Measurements from ENCODE around the gene KRTAP19-2. TPM values are rescaled to one million over a fixed set of nuclear protein-coding genes. Genes with fewer than 3 reads are reported as not detected.

Gene KRTAP19-2
- total and polyA plus RNA-seq, 2 experiments from 2014 or later: not detected

DNA sequence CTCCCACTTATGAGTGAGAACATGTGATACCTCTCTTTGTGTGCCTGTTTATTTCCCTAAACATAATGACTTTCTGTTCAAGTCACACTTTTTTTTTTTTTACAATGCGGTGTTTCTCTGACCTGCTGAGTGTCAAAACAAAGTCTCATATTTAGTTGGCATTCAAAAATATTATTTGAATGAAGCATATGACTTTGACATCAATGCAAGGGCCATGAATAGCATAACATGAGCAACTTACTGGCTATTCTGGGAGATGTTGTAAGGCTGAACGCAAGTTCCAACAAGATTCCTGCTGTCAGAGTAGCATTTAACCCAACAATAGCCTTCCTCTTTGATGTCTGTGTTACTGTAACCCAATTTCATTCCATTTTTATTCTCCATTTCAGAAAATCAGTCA lies 5.1 kb downstream of the KRTAP19-2 start:
- H3K9me2 ChIP-seq (replicated peaks; ENCODE audit: insufficient read depth): no peaks in the 10 kb centered on the region
- no peak overlapping the region for H3K4me3 ChIP-seq
- no peaks in the 10 kb centered on the region for H3K4me1 ChIP-seq (ENCODE audit: insufficient read depth)
- no peak for TF ChIP-seq EZH2 (IDR thresholded peaks at IDR 0.05; ENCODE audit: borderline replicate concordance)
- no peak for TF ChIP-seq EZH2phosphoT487 (IDR thresholded peaks at IDR 0.05; ENCODE audit: low read depth, severe bottlenecking, unreplicated experiment)
- TF ChIP-seq, protein P1, sequence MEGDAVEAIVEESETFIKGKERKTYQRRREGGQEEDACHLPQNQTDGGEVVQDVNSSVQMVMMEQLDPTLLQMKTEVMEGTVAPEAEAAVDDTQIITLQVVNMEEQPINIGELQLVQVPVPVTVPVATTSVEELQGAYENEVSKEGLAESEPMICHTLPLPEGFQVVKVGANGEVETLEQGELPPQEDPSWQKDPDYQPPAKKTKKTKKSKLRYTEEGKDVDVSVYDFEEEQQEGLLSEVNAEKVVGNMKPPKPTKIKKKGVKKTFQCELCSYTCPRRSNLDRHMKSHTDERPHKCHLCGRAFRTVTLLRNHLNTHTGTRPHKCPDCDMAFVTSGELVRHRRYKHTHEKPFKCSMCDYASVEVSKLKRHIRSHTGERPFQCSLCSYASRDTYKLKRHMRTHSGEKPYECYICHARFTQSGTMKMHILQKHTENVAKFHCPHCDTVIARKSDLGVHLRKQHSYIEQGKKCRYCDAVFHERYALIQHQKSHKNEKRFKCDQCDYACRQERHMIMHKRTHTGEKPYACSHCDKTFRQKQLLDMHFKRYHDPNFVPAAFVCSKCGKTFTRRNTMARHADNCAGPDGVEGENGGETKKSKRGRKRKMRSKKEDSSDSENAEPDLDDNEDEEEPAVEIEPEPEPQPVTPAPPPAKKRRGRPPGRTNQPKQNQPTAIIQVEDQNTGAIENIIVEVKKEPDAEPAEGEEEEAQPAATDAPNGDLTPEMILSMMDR (IDR thresholded peaks at IDR 0.05; ENCODE audit: poor library complexity): no peak
- H3K4me2 ChIP-seq: no peak overlapping the region
- H3K27ac ChIP-seq: no peak overlapping the region
- no peak for DNase-seq (ENCODE audit: low spot score)
- no peaks in the 10 kb centered on the region for H3K9me3 ChIP-seq (ENCODE audit: low read depth)
- no peaks in the 10 kb centered on the region for H3K36me3 ChIP-seq (replicated peaks; ENCODE audit: insufficient read depth, low read depth)
- H3K27me3 ChIP-seq: no peaks in the 10 kb centered on the region
- H4K20me1 ChIP-seq (ENCODE audit: insufficient read depth, poor library complexity, severe bottlenecking): no peaks in the 10 kb centered on the region
- WGBS (ENCODE audit: low lambda C conversion rate, missing lambda C conversion rate): 64% methylated on average over 2 of the region's 2 CpGs
- H2AFZ ChIP-seq: no peak overlapping the region
- H3K79me2 ChIP-seq: no peaks in the 10 kb centered on the region

DNA sequence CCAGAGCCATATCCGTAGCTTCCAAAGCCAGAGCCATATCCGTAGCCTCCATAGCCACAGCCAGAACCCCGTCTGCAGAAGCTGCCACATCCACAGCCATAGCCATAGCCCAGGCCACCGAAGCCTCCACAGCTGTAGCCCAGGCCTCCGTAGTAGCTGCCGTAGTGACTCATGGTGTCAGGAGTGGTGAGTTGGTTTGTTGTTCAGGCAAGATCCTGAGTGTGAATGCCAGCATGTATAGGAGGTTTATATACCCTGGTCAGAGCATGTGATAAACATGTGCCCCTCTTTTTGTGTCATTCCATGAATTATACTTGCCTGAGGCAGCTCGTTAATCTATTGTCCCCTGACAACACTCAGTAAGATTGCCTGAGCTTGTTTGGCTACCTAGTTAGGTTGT lies 7.1 kb downstream of the KRTAP19-2 start, which contains the start of gene KRTAP19-1:
Gene KRTAP19-1 (minus strand): TSS at position 223 of the 400 bp plus-strand sequence. CDS start 50 bp downstream, at position 173.
- Histone ChIP-seq H3K36me3 (replicated peaks; ENCODE audit: insufficient read depth, low read depth) (no peaks in the 10 kb centered on the region), H3K4me2 (no peak within 1 kb of the TSS), H3K4me3 (no peak within 1 kb of the TSS), H2AFZ (no peak within 1 kb of the TSS), H3K4me1 (ENCODE audit: insufficient read depth) (no peaks in the 10 kb centered on the region), H4K20me1 (ENCODE audit: insufficient read depth, poor library complexity, severe bottlenecking) (no peaks in the 10 kb centered on the region), H3K27me3 (no peaks in the 10 kb centered on the region), H3K9me2 (replicated peaks; ENCODE audit: insufficient read depth) (no peaks in the 10 kb centered on the region), H3K9me3 (ENCODE audit: low read depth) (no peaks in the 10 kb centered on the region), H3K27ac (no peak within 1 kb of the TSS), H3K79me2 (no peaks in the 10 kb centered on the region)
- TF ChIP-seq, protein P1 (IDR thresholded peaks at IDR 0.05; ENCODE audit: poor library complexity): no peak
- TF ChIP-seq EZH2phosphoT487 (IDR thresholded peaks at IDR 0.05; ENCODE audit: low read depth, severe bottlenecking, unreplicated experiment) (no peak), EZH2 (IDR thresholded peaks at IDR 0.05; ENCODE audit: borderline replicate concordance) (no peak)
- 93% methylated on average over 7 of the region's 7 CpGs for WGBS (ENCODE audit: low lambda C conversion rate, missing lambda C conversion rate)
- DNase-seq (ENCODE audit: low spot score): no peak

DNA sequence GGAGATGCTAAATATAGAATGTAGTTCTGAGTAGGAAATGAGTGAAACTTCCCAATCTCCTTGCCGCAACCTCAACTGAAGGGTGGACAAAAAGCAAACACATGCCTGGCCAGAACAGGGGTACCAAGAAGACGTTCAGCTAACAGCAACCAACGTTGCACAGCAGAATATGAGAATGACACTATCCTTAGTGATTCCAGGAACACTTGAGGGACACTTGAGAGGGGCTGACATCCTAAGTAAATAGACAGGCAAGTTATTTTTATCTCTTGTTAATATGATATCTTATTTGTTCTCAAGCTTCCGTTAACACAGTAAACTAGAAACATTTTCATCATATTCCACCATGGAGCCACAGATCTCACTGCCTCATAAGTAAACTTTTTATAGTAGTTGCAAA lies 8.0 kb downstream of the KRTAP19-2 start:
- Histone ChIP-seq H4K20me1 (ENCODE audit: insufficient read depth, poor library complexity, severe bottlenecking) (no peaks in the 10 kb centered on the region), H3K27ac (no peak overlapping the region), H3K4me3 (no peak overlapping the region), H3K36me3 (replicated peaks; ENCODE audit: insufficient read depth, low read depth) (no peaks in the 10 kb centered on the region), H3K9me3 (ENCODE audit: low read depth) (no peaks in the 10 kb centered on the region), H3K27me3 (no peaks in the 10 kb centered on the region), H3K4me1 (ENCODE audit: insufficient read depth) (no peaks in the 10 kb centered on the region), H2AFZ (no peak overlapping the region), H3K9me2 (replicated peaks; ENCODE audit: insufficient read depth) (no peaks in the 10 kb centered on the region), H3K4me2 (no peak overlapping the region), H3K79me2 (no peaks in the 10 kb centered on the region)
- WGBS (ENCODE audit: low lambda C conversion rate, missing lambda C conversion rate): 85% methylated on average over 4 of the region's 4 CpGs
- TF ChIP-seq EZH2phosphoT487 (IDR thresholded peaks at IDR 0.05; ENCODE audit: low read depth, severe bottlenecking, unreplicated experiment) (no peak), EZH2 (IDR thresholded peaks at IDR 0.05; ENCODE audit: borderline replicate concordance) (no peak)
- TF ChIP-seq, protein P1 (IDR thresholded peaks at IDR 0.05; ENCODE audit: poor library complexity): no peak
- no peak for DNase-seq (ENCODE audit: low spot score)

DNA sequence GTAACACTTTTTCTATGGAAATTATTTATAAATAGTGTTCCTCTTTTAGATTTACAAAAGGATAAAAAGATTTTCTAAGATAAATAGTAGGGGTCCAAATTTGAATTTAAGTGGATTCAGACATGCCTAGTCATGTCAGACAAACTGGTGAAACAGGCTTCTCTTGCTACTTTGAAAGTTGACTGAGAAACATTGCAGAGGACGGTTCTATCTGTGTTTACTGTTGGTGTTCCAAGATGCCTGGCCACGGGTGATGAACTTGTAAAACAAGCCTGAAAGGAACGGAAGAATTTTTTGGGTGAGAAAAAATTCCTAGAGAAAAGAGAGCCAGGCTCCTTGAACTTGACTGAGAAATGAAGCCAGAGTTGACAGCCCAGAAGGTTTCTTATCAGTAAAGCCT lies 9.2 kb downstream of the KRTAP19-2 start:
- peak; percentile 18 for DNase-seq (ENCODE audit: low spot score)
- WGBS (ENCODE audit: low lambda C conversion rate, missing lambda C conversion rate): 30% methylated on average over 3 of the region's 3 CpGs
- Histone ChIP-seq H2AFZ (no peak overlapping the region), H3K36me3 (replicated peaks; ENCODE audit: insufficient read depth, low read depth) (no peaks in the 10 kb centered on the region), H3K9me3 (ENCODE audit: low read depth) (no peaks in the 10 kb centered on the region), H3K27ac (peak overlapping the region; percentile 4), H3K79me2 (no peaks in the 10 kb centered on the region), H3K4me1 (ENCODE audit: insufficient read depth) (no peaks in the 10 kb centered on the region), H3K9me2 (replicated peaks; ENCODE audit: insufficient read depth) (no peaks in the 10 kb centered on the region), H3K27me3 (no peaks in the 10 kb centered on the region), H3K4me3 (no peak overlapping the region), H4K20me1 (ENCODE audit: insufficient read depth, poor library complexity, severe bottlenecking) (no peaks in the 10 kb centered on the region), H3K4me2 (no peak overlapping the region)
- no peak for TF ChIP-seq EZH2phosphoT487 (IDR thresholded peaks at IDR 0.05; ENCODE audit: low read depth, severe bottlenecking, unreplicated experiment)
- TF ChIP-seq, protein P1 (IDR thresholded peaks at IDR 0.05; ENCODE audit: poor library complexity): no peak

All from hepatocyte (in vitro differentiated cells).